Daoy (cell line): ENCODE measurements around the gene FFAR2. TPM values are rescaled to one million over a fixed set of nuclear protein-coding genes. Genes with fewer than 3 reads are reported as not detected.

ENCODE experiments used
- DNase-seq: peaks from one replicate; pipeline ENCODE4 v3.0.0-alpha.2; 2015; ENCODE audit warnings: low read depth
- total RNA-seq: library from RNA; depleted of rRNA; stranded (reverse); fragments of >200 nt; shearing (Covaris generic); gene quantifications from 2 replicates; pipeline ENCODE4 v1.2.3, GENCODE V29; 2014

The FFAR2 gene
- total RNA-seq, 1 experiment from 2014 or later: not detected

DNA sequence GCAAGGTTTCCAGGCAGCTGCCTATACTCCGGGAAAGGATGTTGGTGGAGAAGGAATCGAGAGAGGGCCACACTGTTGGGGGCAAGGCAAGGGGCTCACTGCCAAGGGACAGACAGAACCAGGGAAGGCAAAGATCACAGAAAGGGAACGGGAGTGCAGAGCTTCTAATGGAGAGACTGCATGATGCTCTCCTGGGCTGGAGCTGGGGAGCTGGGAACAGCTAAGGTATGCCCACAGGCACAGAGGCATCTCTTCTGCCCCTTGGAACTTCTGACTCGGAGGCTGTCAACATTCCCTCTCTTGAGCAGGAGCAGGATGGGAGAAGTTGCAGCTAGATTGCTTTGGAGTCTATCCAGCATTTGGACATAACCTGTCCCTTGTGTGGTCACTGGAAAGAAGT, 22.4 kb upstream of the FFAR2 start:
- no peak for DNase-seq

DNA sequence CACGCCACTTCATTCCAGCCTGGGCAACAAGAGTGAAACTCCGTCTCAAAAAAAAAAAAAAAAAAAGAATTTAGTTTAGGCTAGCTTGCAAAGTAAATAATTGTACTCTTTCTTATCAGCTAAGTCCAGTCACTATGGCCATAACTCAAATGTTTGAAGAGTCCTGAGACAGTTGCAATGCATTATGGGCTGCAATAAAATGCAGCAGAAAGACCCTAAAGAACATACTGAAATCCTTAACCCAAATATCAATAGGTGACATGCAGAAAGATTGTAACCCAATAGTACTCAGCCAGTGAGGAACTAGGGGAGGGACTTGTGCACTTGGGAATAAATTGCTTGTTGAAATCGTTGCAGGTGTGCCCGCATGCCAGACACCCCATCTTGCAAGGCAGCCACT, 20.9 kb upstream of the FFAR2 start:
- no peak for DNase-seq

- DNase-seq: no peak
These were observed 18.2 kb upstream of the FFAR2 start for GRCh38 chr19:35429698-35430408.

DNA sequence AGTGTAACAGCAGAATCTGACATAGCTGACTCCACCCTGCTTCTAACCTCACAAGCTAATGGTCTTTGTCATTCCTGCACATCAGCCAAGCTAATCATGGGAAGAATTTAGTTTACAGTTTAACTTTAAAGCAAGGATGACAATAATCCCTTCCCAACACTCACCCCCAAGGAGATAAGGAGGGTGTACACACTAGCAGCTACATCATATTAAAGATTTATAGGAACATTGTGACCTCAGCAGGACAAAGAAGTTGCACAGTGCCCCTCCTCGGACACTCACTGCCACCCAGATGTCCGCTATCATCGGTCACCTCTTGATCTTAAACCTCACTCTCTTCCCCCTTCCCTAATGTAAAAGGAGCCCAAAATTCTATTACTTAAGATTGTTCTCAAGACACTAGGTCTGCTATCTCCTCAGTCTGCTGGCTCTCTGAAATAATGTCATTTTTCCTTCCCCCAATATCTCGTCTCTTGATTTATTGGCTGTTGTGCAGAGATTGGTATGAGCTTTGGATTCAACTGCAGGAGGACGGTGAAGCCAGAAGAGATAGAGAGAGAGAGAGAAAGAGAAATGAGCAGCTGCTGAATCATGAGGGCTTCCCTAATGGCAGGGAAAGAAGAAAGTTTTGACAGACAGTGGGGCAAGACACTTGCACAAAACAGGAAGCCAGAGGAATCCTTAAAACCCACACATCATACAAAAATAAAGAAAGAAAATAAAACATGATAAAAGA, 17.5 kb upstream of the FFAR2 start:
- DNase-seq: no peak

DNA sequence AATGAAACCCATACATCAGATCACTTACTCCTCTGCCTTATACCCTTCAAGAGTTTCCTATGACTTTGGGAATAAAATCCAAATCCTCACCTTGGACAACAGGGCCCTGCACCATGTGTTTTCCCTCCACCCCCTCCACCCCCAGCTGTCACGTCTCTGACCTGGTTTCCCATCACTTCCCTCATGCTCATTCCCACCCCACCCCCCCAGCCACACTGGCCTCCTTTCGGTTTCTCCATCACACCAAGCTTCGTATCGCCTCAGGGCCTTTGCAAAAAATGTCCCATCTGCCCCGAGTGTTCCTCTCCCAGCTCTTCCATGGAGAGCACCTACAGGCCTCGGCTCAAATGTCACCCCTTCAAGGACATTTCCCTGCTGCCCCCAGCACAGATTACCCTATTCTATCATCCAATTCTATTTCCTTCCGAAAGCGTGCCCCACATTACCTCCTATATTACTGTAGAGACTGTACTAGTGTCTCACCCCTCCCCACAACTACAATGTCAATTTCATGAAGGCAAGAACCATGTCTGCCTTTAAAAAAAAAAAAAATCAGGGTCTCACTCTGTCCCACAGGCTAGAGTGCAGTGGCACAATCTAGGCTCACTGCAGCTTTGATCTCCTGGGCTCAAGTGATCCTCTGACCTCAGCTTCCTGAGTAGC, 16.8 kb upstream of the FFAR2 start:
- DNase-seq: no peak

DNA sequence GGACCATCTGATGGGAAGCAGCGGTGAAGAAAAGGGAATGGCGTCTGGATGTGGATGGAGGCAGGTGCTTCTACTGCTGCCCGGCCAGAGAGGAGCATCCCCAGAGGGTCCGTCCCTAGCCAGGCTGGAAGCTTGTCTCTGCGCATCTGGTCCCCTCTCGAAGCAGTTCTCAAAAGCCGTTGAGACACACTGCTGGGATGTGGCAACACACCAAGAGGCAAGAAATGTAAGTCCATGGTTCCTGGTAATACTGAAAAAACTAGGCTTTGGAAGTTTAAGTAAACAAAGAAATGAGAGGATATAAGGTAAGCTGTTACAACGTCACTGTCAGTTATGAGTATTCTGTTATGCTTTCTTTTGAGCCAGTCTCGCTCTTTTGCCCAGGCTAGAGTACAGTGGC, 15.1 kb upstream of the FFAR2 start:
- no peak for DNase-seq

- DNase-seq: peak; percentile 61
These were observed 14.6 kb upstream of the FFAR2 start for GRCh38 chr19:35433448-35433847.

DNA sequence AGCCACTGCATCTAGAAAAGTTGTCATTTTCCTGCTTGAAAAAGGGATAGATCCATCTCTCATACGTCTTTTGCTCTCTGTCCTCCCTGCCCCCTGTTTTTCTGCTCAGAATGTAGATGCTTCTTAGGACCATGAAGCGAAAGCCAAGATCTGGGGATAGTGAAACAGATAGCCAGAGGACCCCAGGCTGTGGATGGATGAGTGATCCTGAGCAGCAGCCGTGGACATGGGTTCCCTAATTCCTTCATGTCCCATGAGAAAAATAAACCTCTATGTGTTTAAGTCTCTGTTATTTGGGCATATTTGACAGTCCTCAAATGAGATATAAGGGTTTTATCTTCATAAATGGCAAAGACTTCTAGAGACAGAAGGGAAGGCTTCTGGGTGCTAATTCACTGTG, 12.2 kb upstream of the FFAR2 start:
- DNase-seq: no peak

DNA sequence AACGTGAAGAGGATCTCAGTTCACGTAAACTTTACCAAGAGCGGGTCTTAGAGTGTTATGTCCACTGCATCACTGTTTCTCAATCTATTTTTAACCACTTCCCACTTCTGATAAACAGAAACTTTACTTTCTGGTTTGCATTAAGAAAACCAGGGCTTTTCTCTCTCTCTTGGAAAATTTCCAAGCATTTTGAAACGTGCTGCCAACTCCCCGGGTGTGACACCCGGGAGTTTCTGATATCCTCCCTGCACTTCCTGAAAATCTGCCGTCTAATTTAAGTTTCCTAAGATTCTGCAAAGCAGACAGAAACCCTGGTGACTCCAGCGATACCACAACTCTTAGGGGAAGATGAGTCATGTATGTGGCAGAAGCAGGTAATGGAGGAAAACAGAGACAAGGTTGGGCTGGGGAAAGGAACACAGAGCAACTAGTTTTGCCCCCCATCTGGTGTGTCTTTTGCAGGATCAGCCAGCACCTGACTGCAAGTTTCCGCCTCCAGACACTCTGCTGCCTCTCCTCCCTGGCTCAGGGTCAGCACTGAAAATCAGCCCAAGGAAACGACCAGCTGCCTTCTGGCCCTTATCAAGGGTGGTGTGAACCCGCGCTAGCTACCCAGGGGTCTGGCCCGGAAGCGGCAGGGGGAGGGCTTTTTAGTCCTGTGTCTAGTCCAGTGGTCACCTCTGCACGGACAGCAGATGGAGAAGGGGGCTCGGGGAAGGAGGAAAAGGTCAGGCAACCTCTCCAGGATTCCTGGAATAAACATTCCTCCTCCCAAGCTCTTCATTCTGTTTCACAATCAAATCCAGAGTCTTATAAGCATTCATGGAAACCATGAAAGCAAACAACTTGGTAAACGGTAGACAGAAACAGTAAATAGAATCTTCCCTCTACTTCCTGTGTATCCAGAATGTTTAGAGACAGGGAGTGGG, 11.3 kb upstream of the FFAR2 start:
- DNase-seq: peak; percentile 62

GRCh38 chr19:35437406-35437951, 10.6 kb upstream of the FFAR2 start:
- DNase-seq: no peak

GRCh38 chr19:35438096-35438495, 10.0 kb upstream of the FFAR2 start:
- DNase-seq: no peak

DNA sequence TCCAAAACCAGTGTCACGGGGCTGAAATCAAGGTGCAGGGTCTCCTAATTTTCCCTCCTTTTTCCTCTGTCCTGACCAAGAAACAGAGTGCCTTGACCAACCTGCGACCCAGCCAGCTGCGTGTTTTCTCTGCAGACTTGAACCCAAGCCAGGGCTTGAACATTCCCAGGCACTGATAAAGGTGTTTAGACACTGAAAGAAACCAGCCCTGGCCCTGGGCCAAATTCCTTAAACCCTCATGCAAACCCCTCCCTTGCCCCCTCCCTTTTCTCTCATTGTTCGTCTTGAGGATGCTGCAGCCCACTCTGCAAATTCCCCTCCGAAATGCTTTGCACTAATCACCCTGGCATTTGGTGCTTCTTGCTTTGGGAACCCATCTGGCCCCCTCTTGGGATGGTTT, 9.5 kb upstream of the FFAR2 start:
- no peak for DNase-seq

GRCh38 chr19:35439921-35440320, 8.1 kb upstream of the FFAR2 start:
- DNase-seq: no peak

DNA sequence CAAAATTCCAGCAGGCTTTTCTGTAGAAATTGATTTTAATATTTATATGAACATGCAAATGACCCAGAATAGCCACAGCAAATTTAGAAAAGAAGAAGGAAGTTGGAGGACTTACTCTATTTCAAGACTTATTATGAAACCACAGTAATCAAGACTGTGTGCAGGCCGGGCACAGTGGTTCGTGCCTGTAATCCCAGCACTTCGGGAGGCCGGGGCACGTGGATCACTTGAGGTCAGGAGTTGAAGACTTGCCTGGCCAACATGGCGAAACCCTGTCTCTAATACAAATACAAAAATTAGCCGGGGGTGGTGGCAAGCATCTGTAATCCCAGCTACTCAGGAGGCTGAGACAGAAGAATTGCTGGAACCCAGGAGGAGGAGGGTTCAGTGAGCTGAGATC, 6.0 kb upstream of the FFAR2 start:
- no peak for DNase-seq

- no peak for DNase-seq
These were observed 3.3 kb upstream of the FFAR2 start for GRCh38 chr19:35444735-35445134.

DNA sequence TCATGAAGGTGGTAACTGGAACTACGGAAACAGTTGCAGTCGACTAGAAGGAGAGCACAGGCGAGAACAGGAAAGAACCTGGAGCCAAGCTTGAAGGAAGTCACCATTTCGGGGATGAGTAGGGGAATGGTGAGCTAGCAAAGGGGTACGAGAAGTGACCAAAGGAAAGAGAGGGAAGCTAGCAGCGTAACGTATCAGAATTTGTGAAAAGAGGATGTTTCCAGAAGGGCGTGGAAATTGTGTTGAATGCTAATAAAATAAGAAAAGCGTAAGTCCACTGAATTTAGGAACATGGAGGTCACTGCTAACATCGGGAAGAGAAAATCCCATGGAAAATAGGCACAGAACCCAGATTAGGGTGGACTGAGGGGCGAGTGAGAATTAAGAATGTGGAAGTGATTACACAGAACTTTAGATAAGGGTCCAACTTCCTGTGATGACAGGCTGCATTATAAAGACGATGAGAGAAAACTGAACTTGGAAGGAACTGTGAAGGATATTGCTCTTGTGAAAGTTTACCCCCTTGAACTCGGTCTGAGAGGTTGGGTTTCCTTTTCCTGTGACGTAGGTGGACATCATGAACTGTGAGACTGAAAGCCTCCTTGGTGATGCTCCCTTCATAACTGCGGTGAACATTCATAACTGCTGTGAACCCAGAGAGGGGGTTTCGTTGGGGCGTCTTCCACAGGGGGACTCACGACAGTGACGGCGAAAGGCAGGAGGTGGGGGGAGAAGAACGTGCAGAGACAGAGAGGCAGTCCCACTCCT, 2.0 kb upstream of the FFAR2 start:
- DNase-seq: no peak

- DNase-seq: peak; percentile 38
These were observed 1.4 kb downstream of the FFAR2 start for GRCh38 chr19:35449359-35450043.

DNA sequence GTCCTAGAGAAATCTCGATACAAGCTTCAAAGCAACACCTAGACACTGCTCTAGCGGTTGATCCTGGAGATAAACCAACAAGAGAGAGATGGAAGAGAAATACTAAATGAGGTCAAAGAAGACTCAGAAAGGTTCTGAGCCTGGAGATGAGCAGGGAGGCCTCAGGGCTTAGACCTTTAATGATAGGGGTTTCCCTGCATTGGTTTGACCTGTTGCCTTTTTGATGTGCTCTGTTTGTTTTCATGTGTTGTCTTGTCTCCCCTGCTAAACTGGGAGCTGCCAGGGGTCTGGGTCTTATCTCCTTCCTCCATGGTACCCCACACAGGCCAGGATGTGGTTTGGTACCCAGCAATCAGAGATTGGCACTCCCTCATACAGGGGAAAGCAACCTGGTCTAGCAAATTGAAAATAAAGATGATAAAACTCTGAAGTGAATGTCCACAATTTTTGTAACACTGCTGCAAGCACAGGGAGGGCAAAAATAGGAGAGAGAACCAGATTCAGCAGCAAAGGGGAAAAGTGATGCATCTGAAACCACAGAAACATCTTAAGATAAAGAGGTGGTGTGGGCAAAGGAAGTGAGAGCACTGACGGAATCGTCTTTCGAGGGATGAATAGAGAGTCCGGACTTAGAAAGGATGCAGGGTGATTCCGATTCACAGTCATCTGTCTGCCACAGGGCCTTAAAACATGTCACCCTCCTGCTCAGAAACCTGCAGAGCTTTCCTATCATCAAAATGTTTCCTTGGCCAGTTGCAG, 3.5 kb downstream of the FFAR2 start:
- no peak for DNase-seq

DNA sequence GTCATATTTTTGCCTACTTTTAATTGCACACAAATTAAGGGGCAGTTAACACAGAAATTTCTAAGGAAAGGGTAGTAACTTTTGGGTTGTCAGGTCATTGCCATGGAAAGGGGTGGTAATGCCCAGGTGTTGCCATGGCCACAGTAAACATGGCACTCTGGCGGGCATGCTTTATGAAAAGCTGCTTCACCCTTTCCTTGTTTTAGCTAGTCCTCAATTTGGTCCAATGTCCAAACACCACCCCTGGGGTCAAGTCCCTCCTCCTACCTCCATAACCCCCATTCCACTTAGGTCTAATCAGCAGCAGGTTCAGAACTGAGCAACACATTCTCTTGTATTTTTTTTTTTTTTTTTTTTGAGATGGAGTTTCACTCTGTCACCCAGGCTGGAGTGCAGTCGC, 6.6 kb downstream of the FFAR2 start:
- DNase-seq: no peak
